IMR-90 (cell line): ENCODE results near the gene SMTNL1. TPM values are rescaled to one million over a fixed set of nuclear protein-coding genes. Genes with fewer than 3 reads are reported as not detected.

Source experiments
- ATAC-seq: fragments of 200-7000 bp; cut with Tn5 transposase; 2 replicates; pipeline ENCODE4 v1.9.1; 2020; ENCODE audit warnings: low read depth, mild to moderate bottlenecking, moderate library complexity
- BruUV-seq: library from RNA; stranded (reverse); fragments of 400-500 nt; replicated peaks from 2 replicates; lab custom pipeline; 2021; lab: Mats Ljungman, UMichigan
- CTCF ChIA-PET: fragments of 300-600 bp; formaldehyde crosslinking; extraction: SDS; loops from one replicate; lab custom pipeline; 2021; ENCODE audit warnings: antibody characterized with exemption; lab: Yijun Ruan, JAX
- POLR2A ChIA-PET: fragments of 300-600 bp; sonication (Branson Sonifier 250); formaldehyde crosslinking; loops from one replicate; lab custom pipeline; 2022; ENCODE audit warnings: antibody characterized with exemption; ENCODE audit not compliant: unreplicated experiment; lab: Charles Lee
- DNase-seq: peaks from one replicate; pipeline ENCODE4 v3.0.0; 2013
- H2AFZ ChIP-seq: replicated peaks from 2 replicates; pipeline ENCODE3; 2013; ENCODE audit warnings: low read length, mild to moderate bottlenecking; ENCODE audit not compliant: poor library complexity
- H2AK5ac ChIP-seq: 2 replicates; pipeline ENCODE4 v1.6.1; 2013; ENCODE audit warnings: low read depth, low read length, inconsistent platforms
- H2AK9ac ChIP-seq: replicated peaks from 2 replicates; pipeline ENCODE3; 2013; ENCODE audit warnings: mild to moderate bottlenecking, low read depth, low read length, moderate library complexity; ENCODE audit not compliant: poor library complexity
- H2BK120ac ChIP-seq: 2 replicates; pipeline ENCODE4 v1.6.1; 2013; ENCODE audit warnings: low read depth, low read length, inconsistent platforms
- H2BK15ac ChIP-seq: 3 replicates; pipeline ENCODE4 v1.6.1; 2013; ENCODE audit warnings: low read depth, low read length, inconsistent platforms
- H2BK20ac ChIP-seq: 2 replicates; pipeline ENCODE4 v1.6.1; 2013; ENCODE audit warnings: low read depth, mild to moderate bottlenecking, inconsistent platforms, low read length, moderate library complexity
- H2BK5ac ChIP-seq: 2 replicates; pipeline ENCODE4 v1.6.1; 2013; ENCODE audit warnings: mild to moderate bottlenecking, low read depth, low read length, inconsistent platforms; ENCODE audit not compliant: poor library complexity, severe bottlenecking
- H3K14ac ChIP-seq: replicated peaks from 2 replicates; pipeline ENCODE4 v1.6.1; 2013; ENCODE audit warnings: low read depth, low read length, inconsistent platforms
- H3K18ac ChIP-seq: 2 replicates; pipeline ENCODE4 v1.6.1; 2013; ENCODE audit warnings: low read depth, low read length, control low read depth
- H3K23ac ChIP-seq: 2 replicates; pipeline ENCODE4 v1.6.1; 2013; ENCODE audit warnings: low read depth, low read length, inconsistent platforms
- H3K27ac ChIP-seq: 2 replicates; pipeline ENCODE4 v1.5.1; 2013; ENCODE audit warnings: mild to moderate bottlenecking, control low read depth, low read length; ENCODE audit not compliant: insufficient read depth
- H3K27me3 ChIP-seq: 2 replicates; pipeline ENCODE4 v1.6.1; 2013; ENCODE audit warnings: low read length; ENCODE audit not compliant: control insufficient read depth, insufficient read depth
- H3K36me3 ChIP-seq: 2 replicates; pipeline ENCODE4 v1.6.1; 2013; ENCODE audit warnings: low read length, mixed read lengths; ENCODE audit not compliant: control insufficient read depth, insufficient read depth
- H3K4ac ChIP-seq: 2 replicates; pipeline ENCODE4 v1.6.1; 2013; ENCODE audit warnings: low read depth, low read length, inconsistent platforms
- H3K4me1 ChIP-seq: 2 replicates; pipeline ENCODE4 v1.6.1; 2013; ENCODE audit warnings: low read length, mixed read lengths; ENCODE audit not compliant: control insufficient read depth, insufficient read depth
- H3K4me2 ChIP-seq: 2 replicates; pipeline ENCODE4 v1.6.1; 2013; ENCODE audit warnings: low read depth, mild to moderate bottlenecking, control low read depth, low read length, moderate library complexity
- H3K4me3 ChIP-seq: 2 replicates; pipeline ENCODE4 v1.5.1; 2013; ENCODE audit warnings: low read depth, mild to moderate bottlenecking, control low read depth, low read length, moderate library complexity; ENCODE audit not compliant: insufficient read depth
- H3K56ac ChIP-seq: 2 replicates; pipeline ENCODE4 v1.6.1; 2013; ENCODE audit warnings: low read length, inconsistent platforms; ENCODE audit not compliant: insufficient read depth; ENCODE audit errors: extremely low read depth
- H3K79me1 ChIP-seq, 2 experiments: 2 replicates each; pipeline ENCODE4 v1.6.1; 2013; ENCODE audit warnings: low read length in 2 of 2, inconsistent platforms in 1 of 2, low read depth in 1 of 2
- H3K9ac ChIP-seq: 2 replicates; pipeline ENCODE4 v1.6.1; 2013; ENCODE audit warnings: low read depth, low read length, control low read depth
- H3K9me1 ChIP-seq: 2 replicates; pipeline ENCODE4 v1.6.1; 2013; ENCODE audit warnings: low read length, inconsistent platforms; ENCODE audit not compliant: insufficient read depth
- H3K9me3 ChIP-seq: 2 replicates; pipeline ENCODE4 v1.6.1; 2013; ENCODE audit warnings: low read length; ENCODE audit not compliant: control insufficient read depth, insufficient read depth
- H4K20me1 ChIP-seq: 2 replicates; pipeline ENCODE4 v1.6.1; 2013; ENCODE audit warnings: low read length, inconsistent platforms; ENCODE audit not compliant: insufficient read depth
- H4K5ac ChIP-seq: 2 replicates; pipeline ENCODE4 v1.6.1; 2013; ENCODE audit warnings: mild to moderate bottlenecking, low read depth, low read length, control low read depth
- H4K8ac ChIP-seq, 2 experiments: 2 replicates each; pipeline ENCODE4 v1.6.1; 2013; ENCODE audit warnings: low read depth in 2 of 2, low read length in 2 of 2, control low read depth in 1 of 2, inconsistent platforms in 1 of 2
- H4K91ac ChIP-seq: 2 replicates; pipeline ENCODE4 v1.6.1; 2013; ENCODE audit warnings: low read depth, low read length, inconsistent platforms; ENCODE audit not compliant: insufficient read depth
- RAD21 ChIP-seq: IDR thresholded peaks from 2 replicates; pipeline ENCODE4 v1.6.1; 2012; ENCODE audit warnings: low read length, improper control_type of control experiment
- dilution Hi-C: fragments of 300-500 bp; cut with HindIII; formaldehyde crosslinking; loops from one replicate; pipeline ENCODE4 v1.14.3; 2018; ENCODE audit warnings: low sequenced_read_pairs; ENCODE audit not compliant: unreplicated experiment
- in situ Hi-C: fragments of 300-500 bp; cut with MboI; formaldehyde crosslinking; loops from 3 replicates; pipeline ENCODE4 v1.14.3; 2019; ENCODE audit warnings: low sequenced_read_pairs, inconsistent platforms, mixed read lengths
- intact Hi-C: fragments of 100-400 bp; cut with micrococcal nuclease; formaldehyde crosslinking; loops from 2 replicates; pipeline ENCODE4 v1.10.0; 2022
- polyA plus RNA-seq, 3 experiments: library from polyadenylated mRNA; depleted of rRNA; stranded (reverse); fragments of >200 nt; gene quantifications; 2 replicates each; pipeline ENCODE4 v1.2.3, GENCODE V29; 2012; ENCODE audit warnings: low replicate concordance in 1 of 3
- total RNA-seq: library from RNA; depleted of rRNA; stranded (reverse); fragments of >200 nt; gene quantifications from 2 replicates; pipeline ENCODE4 v1.2.3, GENCODE V29; 2012

SMTNL1 gene
- total and polyA plus RNA-seq, 2 of the 4 experiments (the other 2 are of a cell fraction) = not detected

GRCh38 chr11:57585301-57585700, 47.9 kb downstream of the SMTNL1 start:
- POLR2A ChIA-PET = no interaction called here

More at GRCh38 chr11:57585301-57585700, 47.9 kb downstream of the SMTNL1 start:
- no peak overlapping the region for H3K23ac ChIP-seq
- no peak for TF ChIP-seq RAD21
- H3K9ac ChIP-seq = no peak overlapping the region
- H2AK5ac ChIP-seq = no peak overlapping the region
- no peak overlapping the region for H2AK9ac ChIP-seq
- dilution Hi-C loops (no loop called here), in situ Hi-C loops (no loop called here), intact Hi-C loops (no loop called here)
- H3K27ac ChIP-seq = no peak overlapping the region
- no peak overlapping the region for H2BK120ac ChIP-seq
- H3K79me1 ChIP-seq = no peaks in the 10 kb centered on the region
- CTCF ChIA-PET = no interaction called here
- H3K4me3 ChIP-seq = no peak overlapping the region
- no peak overlapping the region for H4K5ac ChIP-seq
- DNase-seq (no peak), ATAC-seq (no peak)
- no peak overlapping the region for H3K4ac ChIP-seq
- H3K56ac ChIP-seq = no peak overlapping the region
- H2BK15ac ChIP-seq = no peak overlapping the region
- H2AFZ ChIP-seq = no peak overlapping the region
- H4K8ac ChIP-seq = no peak overlapping the region
- H3K4me1 ChIP-seq = no peaks in the 10 kb centered on the region
- H3K9me3 ChIP-seq = no peaks in the 10 kb centered on the region
- H3K9me1 ChIP-seq = no peaks in the 10 kb centered on the region
- H3K18ac ChIP-seq = no peak overlapping the region
- no peaks in the 10 kb centered on the region for H3K36me3 ChIP-seq
- peaks cover 12% of the 10 kb centered on the region for H3K27me3 ChIP-seq
- no TSS peak for BruUV-seq
- H4K20me1 ChIP-seq = no peaks in the 10 kb centered on the region
- no peak overlapping the region for H3K4me2 ChIP-seq
- H2BK20ac ChIP-seq = no peak overlapping the region
- H3K14ac ChIP-seq = no peak overlapping the region
- H4K91ac ChIP-seq = no peak overlapping the region
- no peak overlapping the region for H2BK5ac ChIP-seq
